Nucleus accumbens (tissue), 56 donors: Measurements from ENCODE around the gene SLC4A4.

Experiments used
- DNase-seq, 56 donors: peaks; one replicate each; lab custom pipeline; 2025; lab: John Stamatoyannopoulos, UW

SLC4A4 gene

DNA sequence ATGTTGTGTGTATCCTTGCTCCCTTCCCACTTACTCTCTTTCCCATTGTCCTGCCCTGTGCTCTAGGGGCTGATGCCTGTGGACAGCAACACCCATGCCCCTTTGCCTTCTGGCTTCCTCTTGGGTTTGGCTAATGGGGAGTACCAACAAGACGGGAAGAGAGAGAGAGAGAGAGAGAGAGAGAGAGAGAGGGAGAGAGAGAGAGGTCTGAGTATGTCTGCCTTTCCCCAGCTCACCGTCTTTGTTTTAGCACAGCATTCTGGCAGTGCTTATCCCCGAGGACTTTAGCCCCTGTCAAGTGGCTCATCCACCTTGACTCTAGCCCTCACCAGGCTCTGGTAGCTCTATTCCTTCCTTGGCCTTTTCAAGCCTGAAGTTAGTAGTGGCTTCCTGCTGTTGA, 128.0 kb downstream of the SLC4A4 start:
- no peak for DNase-seq

DNA sequence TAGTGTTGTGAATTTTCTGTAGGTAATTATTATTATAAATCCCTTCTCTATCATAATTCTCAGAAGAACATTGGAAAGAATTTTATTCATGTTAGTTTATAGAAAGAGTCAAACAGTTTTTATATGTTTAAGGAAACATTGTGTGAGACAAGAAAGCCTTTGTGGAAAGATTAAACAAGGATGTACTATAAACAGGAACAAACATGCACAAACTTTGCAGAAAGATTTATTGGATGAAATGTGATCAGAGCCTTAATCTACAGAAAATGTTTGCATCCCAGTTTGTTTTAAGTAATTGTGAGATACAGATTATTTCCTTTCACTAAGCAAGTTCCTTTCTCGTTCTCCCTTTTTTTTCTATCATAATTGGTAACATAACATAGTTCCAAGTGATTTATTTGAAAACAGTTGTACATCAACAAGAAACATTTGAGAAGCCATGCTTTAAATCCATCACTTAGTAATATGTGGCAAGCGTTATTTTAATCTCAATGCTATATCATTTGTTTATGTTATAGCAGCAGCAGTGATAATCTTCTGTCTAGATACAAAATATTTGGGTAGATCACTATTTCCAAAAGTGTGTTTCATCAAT, 129.4 kb downstream of the SLC4A4 start:
- DNase-seq = no peak

DNA sequence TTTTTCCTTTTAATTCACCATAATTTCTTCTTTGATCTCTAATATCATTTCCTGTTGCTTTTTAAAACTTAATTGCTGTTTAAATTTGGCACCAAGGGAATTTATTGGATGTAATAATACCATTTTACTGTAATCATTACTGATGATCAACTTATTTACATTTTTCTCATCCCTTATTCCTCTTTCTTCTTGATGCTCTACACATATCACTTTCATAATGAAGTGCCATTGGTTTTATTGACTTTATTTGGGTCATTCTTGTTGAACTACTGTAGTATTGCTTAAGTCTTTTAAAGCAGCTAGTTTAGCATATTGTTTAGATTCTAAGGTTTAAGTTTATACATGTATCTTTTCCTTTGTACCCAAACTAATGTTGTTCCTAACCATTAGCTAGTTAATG, 130.7 kb downstream of the SLC4A4 start:
- no peak for DNase-seq

DNA sequence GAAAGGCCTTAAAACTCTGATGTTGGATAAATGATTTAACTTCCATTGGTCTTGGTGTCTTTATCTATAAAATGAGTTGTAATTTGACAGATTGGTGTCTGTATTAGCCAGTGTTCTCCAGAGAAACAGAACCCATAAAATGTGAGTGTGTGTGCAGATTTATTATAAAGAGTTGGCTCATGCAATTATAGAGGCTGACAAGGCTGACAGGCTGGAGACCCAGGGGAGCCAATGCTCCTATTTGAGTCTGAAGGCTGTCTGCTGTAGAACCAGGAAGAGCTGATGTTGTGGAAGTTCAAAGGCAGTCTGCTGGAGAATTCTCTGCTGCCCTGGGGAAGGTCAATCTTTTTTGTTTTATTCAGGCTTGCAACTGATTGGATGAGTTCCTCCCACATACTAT, 131.7 kb downstream of the SLC4A4 start:
- no peak for DNase-seq

GRCh38 chr4:71472946-71473345, 134.1 kb downstream of the SLC4A4 start:
- DNase-seq = no peak

- DNase-seq = no peak
Measured at GRCh38 chr4:71473541-71474240, 134.9 kb downstream of the SLC4A4 start.

DNA sequence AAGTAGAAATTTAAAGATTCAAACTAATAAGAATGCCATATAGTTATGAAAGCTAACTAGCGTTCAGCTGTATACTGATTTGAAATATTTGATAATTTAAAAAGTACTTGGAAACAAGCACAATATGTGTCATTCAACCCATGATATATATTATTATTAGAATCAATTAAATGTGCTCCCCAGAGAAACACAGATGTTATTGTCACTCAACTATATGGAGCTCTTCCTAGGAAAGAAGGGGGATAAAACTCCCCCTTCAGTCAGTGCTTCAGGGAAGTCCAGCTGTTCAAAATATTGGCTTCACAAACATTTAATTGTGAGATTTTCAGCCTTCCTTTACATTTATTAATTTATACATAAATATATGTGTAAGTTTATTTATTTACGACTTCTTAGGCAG, 135.9 kb downstream of the SLC4A4 start:
- DNase-seq = no peak

DNA sequence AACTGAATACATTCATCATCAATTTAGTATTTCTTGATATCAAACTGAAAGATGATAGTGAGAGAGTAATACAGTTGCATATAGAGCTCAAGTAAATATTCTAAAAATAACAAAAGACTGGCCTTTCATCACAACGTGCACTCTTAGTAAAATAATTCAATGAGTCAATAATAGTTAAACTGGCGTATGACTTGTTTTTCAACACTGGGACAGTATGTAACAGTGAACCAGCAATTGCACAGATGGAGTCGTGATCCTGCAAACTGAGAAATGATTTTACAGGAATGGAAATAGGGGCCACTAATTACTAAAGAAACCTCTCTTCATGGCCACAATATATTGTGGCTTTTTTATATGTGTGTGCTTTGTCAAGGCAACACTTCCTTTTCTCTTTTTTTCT, 137.4 kb downstream of the SLC4A4 start:
- DNase-seq = no peak

GRCh38 chr4:71486550-71487343, 147.9 kb downstream of the SLC4A4 start:
- no peak for DNase-seq

GRCh38 chr4:71487344-71487920, 148.6 kb downstream of the SLC4A4 start:
- peak in 34 of 56 donors; percentile 0 to 68 (median 6) for DNase-seq

- no peak for DNase-seq
Measured at GRCh38 chr4:71494539-71494938, 155.7 kb downstream of the SLC4A4 start.

DNA sequence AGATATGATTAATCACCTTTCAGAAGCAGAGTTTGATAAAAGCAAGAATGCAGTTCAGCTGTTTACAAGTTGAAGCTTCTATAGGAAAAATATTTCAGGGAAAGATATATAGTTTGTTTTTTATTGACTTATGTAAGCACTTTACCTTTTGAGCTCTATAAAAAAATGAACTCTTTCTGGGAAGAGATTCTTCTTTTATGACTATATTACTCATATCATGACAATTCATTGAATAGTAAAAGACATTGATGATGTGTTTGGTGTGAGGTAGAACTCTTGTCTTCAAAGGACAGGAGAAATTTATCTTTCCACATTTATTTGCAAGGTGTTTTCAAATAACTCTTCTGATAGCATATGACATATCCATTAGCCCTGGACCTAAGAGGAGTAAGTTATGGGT, 156.6 kb downstream of the SLC4A4 start:
- no peak for DNase-seq

- DNase-seq = no peak
Measured at GRCh38 chr4:71497078-71497477, 158.3 kb downstream of the SLC4A4 start.

DNA sequence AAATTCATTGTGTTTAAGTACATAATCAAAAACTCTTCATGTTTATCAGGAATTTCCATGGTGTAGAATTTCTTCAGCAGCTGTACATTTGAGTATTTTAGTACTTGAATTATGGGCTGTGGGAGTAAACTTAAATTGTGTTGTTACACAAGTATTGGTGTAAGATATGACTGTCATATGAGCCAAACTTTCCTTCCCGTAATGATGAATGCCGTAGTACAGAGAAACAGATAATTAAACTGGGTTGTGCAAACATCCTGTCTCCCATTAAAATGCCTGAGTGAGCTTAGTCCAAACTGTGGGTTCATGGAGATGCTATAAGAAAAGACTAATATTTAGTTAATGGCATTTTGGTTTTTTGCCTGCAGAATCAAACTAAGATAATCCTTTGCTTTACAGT, 159.2 kb downstream of the SLC4A4 start:
- no peak for DNase-seq

- DNase-seq = no peak
Measured at GRCh38 chr4:71498625-71499024, 159.8 kb downstream of the SLC4A4 start.

GRCh38 chr4:71501992-71502391, 163.2 kb downstream of the SLC4A4 start:
- DNase-seq = no peak

DNA sequence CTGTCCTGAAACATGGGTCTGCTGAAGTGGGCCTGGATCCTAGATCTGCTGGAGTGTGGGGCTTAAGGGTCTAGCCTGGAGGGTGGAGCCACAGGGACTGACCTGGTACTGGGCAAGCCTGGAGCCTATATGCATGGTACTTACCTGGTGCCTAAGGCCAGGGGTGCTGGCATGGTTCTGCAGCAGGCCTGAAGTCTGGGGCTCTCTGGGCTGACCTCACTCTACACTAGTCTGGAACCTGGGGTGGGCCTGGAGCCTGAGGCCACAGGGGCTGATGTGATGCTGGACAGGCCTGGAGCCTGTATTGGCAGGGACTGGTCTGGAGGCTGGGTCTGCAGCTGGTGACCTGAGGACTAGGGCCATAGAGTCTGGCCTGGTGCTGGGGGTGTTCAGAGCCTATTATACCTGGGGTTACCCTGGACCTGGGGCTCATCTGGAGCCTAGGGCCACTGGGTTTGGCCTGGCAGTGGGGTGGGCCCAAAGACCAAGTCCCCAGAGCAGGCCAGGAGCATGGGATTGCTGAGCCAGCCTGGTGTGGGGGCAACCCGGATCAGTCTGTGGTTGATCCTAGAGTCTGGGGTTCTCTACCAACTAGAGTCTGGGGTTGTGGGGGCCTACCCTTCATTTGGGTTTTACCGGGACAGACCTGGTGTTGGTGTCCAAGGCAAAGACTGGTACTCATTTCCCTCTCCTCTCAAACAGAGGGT, 179.6 kb downstream of the SLC4A4 start:
- DNase-seq = no peak

- no peak for DNase-seq
Measured at GRCh38 chr4:71520308-71520707, 181.5 kb downstream of the SLC4A4 start.

DNA sequence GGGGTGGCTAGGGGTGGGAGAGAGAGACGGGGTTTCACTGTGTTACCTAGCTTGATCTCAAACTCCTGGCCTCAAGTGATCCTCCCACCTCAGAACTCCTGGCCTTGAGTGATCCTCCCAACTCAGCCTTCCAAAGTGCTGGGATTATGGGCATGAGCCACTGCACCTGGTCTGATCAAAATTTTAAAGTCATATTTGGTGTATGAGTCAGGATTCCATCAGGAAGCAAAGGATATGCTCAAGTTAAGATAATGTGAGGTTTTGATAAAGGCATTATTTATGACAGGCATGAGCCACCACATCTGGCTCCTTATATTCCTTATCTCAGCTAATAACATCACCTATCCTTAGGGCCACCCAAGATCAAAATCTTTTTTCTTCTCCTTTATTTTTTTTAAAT, 182.0 kb downstream of the SLC4A4 start:
- no peak for DNase-seq

DNA sequence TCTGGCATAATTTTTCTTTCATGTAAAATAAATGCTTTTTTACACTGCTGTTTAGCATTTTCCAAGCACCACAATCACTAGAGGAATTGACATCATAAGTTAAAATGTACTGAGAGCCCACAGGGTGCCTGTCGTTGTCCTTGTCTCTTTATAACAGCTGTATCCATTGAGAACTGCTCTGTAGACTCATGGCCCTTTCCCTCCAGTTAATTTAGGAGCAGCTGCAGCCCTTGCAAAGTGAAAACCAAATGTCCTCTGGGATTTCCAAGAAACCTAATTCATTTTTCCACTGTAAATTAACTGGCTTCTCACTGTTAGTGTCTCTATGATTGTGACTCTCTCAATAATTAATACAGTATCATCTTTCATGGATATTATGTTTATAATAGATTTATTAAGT, 185.9 kb downstream of the SLC4A4 start:
- DNase-seq = no peak
